K562 (cell line): ENCODE data around the gene CXXC4. TPM values are rescaled to one million over a fixed set of nuclear protein-coding genes. Genes with fewer than 3 reads are reported as not detected.

Source experiments
- CTBP1 ChIP-seq: fragments of 450-650 bp; IDR thresholded peaks from 2 replicates; pipeline ENCODE4 v1.6.1; 2016; ENCODE audit warnings: borderline replicate concordance
- HDGF ChIP-seq: fragments of 450-650 bp; IDR thresholded peaks from 2 replicates; pipeline ENCODE4 v1.6.1; 2016
- NONO ChIP-seq, 2 experiments: fragments of 200-400 bp in 1 of 2; fragments of 450-650 bp in 1 of 2; formaldehyde crosslinking in 1 of 2; IDR thresholded peaks; 2 replicates each; pipeline ENCODE4 v1.6.1; 2017; ENCODE audit warnings: low read depth in 2 of 2, mild to moderate bottlenecking in 2 of 2, moderate library complexity in 2 of 2, low read length in 1 of 2
- PHB ChIP-seq: fragments of 250-450 bp; sonication (Bioruptor Pico); IDR thresholded peaks from 2 replicates; pipeline ENCODE4 v1.5.0; 2021
- TEAD1 ChIP-seq, 2 experiments: fragments of 450-650 bp in 1 of 2; sonication (generic) in 1 of 2; formaldehyde crosslinking; IDR thresholded peaks; 2 replicates each; pipeline versions ENCODE4 v1.4.0 to v1.8.0; 2020 to 2022; ENCODE audit warnings: mild to moderate bottlenecking in 2 of 2, missing genetic modification reagents in 1 of 2
- polyA plus RNA-seq, 8 experiments: library from polyadenylated mRNA; depleted of rRNA in 4 of 8; stranded (reverse) in 5 of 8; unstranded in 3 of 8; fragments of >200 nt; fragmentation: Nextera tagmentation in 2 of 8; fragmentation: Illumina TruSeq in 1 of 8; extraction: Ambion mirVana in 2 of 8; extraction: Trizol in 1 of 8; gene quantifications; 2 replicates each; pipeline versions ENCODE4 v1.2.1 to v1.2.3, GENCODE V29; 2011 to 2014; ENCODE audit warnings: inconsistent platforms in 1 of 8, missing spikeins in 1 of 8
- total RNA-seq, 7 experiments: library from RNA; depleted of rRNA in 6 of 7; stranded (reverse); fragments of >200 nt in 6 of 7; fragmentation: Illumina TruSeq in 2 of 7; extraction: Trizol in 2 of 7; gene quantifications; 2 replicates each; pipeline versions ENCODE4 v1.2.1 to v1.2.3, GENCODE V29; 2011 to 2021; ENCODE audit warnings: low replicate concordance in 1 of 7
- TF ChIP-seq, protein P1 (sequence below), 2 experiments: fragments of 450-650 bp in 1 of 2; sonication (generic) in 1 of 2; formaldehyde crosslinking in 1 of 2; IDR thresholded peaks; 2 replicates each; pipeline versions ENCODE4 v1.7.1 to v1.9.0; 2016 to 2022; ENCODE audit warnings: inconsistent platforms in 1 of 2, mild to moderate bottlenecking in 1 of 2, missing genetic modification reagents in 1 of 2
- TF ChIP-seq, protein P2 (sequence below), 3 experiments: fragments of 200-800 bp in 1 of 3; sonication (Bioruptor generic) in 1 of 3; sonication (generic) in 1 of 3; formaldehyde crosslinking in 1 of 3; IDR thresholded peaks; 2 replicates each; pipeline versions ENCODE4 v1.6.1 to v1.8.0; 2016 to 2022; ENCODE audit warnings: mild to moderate bottlenecking in 2 of 3, missing compliant biosample characterization in 2 of 3, missing genetic modification characterization in 2 of 3, missing genetic modification reagents in 1 of 3

CXXC4 gene
- total and polyA plus RNA-seq, 9 of the 15 experiments (the other 6 are each of a cell fraction or from before 2014, with no cell fraction given), result not detected

DNA sequence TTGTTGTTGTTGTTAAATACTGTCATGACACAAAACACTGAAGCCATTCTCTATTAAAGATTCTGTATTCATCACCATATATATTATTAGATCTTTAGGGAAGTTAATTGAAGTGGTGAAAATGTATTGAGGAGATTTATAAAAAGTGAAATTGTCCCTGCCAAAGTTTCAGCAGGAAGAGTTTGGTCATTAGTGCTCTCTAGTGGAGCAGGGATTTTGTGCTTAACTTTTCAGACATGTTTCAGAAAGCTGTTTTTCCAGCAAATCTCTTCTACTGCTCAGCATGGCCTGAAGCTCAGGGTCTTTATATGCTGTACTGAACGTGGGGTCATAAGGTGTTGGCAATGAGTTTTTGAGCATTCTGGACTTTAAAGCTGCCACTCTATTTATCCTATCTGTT lies 36.7 kb upstream of the CXXC4 start (continued):
- TF ChIP-seq, protein P1, sequence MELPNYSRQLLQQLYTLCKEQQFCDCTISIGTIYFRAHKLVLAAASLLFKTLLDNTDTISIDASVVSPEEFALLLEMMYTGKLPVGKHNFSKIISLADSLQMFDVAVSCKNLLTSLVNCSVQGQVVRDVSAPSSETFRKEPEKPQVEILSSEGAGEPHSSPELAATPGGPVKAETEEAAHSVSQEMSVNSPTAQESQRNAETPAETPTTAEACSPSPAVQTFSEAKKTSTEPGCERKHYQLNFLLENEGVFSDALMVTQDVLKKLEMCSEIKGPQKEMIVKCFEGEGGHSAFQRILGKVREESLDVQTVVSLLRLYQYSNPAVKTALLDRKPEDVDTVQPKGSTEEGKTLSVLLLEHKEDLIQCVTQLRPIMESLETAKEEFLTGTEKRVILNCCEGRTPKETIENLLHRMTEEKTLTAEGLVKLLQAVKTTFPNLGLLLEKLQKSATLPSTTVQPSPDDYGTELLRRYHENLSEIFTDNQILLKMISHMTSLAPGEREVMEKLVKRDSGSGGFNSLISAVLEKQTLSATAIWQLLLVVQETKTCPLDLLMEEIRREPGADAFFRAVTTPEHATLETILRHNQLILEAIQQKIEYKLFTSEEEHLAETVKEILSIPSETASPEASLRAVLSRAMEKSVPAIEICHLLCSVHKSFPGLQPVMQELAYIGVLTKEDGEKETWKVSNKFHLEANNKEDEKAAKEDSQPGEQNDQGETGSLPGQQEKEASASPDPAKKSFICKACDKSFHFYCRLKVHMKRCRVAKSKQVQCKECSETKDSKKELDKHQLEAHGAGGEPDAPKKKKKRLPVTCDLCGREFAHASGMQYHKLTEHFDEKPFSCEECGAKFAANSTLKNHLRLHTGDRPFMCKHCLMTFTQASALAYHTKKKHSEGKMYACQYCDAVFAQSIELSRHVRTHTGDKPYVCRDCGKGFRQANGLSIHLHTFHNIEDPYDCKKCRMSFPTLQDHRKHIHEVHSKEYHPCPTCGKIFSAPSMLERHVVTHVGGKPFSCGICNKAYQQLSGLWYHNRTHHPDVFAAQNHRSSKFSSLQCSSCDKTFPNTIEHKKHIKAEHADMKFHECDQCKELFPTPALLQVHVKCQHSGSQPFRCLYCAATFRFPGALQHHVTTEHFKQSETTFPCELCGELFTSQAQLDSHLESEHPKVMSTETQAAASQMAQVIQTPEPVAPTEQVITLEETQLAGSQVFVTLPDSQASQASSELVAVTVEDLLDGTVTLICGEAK (IDR thresholded peaks at IDR 0.05), result no peak
- TF ChIP-seq, protein P1 (CRISPR knock-in tag; IDR thresholded peaks at IDR 0.05), result no peak
- no peak for TF ChIP-seq TEAD1 (CRISPR knock-in tag; IDR thresholded peaks at IDR 0.05)
- TF ChIP-seq CTBP1, result no peak
- TF ChIP-seq PHB, result no peak
- TF ChIP-seq HDGF, result no peak
- TF ChIP-seq, protein P2, sequence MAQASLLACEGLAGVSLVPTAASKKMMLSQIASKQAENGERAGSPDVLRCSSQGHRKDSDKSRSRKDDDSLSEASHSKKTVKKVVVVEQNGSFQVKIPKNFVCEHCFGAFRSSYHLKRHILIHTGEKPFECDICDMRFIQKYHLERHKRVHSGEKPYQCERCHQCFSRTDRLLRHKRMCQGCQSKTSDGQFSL (CRISPR knock-in tag; IDR thresholded peaks at IDR 0.05), result no peak
- TF ChIP-seq, protein P2 (tag; IDR thresholded peaks at IDR 0.05), result no peak
- TF ChIP-seq NONO (IDR thresholded peaks at IDR 0.05; ENCODE audit: low read depth in 2 of 2, low read length in 1 of 2), result no peak
- TF ChIP-seq, all 486 proteins: peak for 0
